IMR-90 (cell line): ENCODE results near the gene ERMAP.

Experiments used
- BHLHE40 ChIP-seq: fragments of 150-350 bp; IDR thresholded peaks from 2 replicates; pipeline ENCODE4 v1.6.1; 2016; ENCODE audit warnings: mild to moderate bottlenecking, low read depth, low read length
- CEBPB ChIP-seq: IDR thresholded peaks from 2 replicates; pipeline ENCODE4 v1.6.1; 2012; ENCODE audit warnings: low read depth, low read length, improper control_type of control experiment
- MAFK ChIP-seq: IDR thresholded peaks from 2 replicates; pipeline ENCODE4 v1.6.1; 2012; ENCODE audit warnings: low read depth, low read length, improper control_type of control experiment
- MAZ ChIP-seq: IDR thresholded peaks from 2 replicates; pipeline ENCODE4 v1.6.1; 2012; ENCODE audit warnings: low read depth, mild to moderate bottlenecking, low read length, improper control_type of control experiment, moderate library complexity, borderline replicate concordance
- POLR2A ChIP-seq: IDR thresholded peaks from 2 replicates; pipeline ENCODE4 v1.6.1; 2012; ENCODE audit warnings: mild to moderate bottlenecking, low read depth, low read length
- RFX5 ChIP-seq: IDR thresholded peaks from 2 replicates; pipeline ENCODE4 v1.8.0; 2012; ENCODE audit warnings: low read depth, mild to moderate bottlenecking, low read length, moderate library complexity
- SMC3 ChIP-seq: fragments of 150-350 bp; IDR thresholded peaks from 2 replicates; pipeline ENCODE4 v1.6.1; 2016; ENCODE audit warnings: low read depth, mild to moderate bottlenecking, antibody characterized with exemption, low read length, moderate library complexity
- TF ChIP-seq, protein P1 (sequence below): conservative IDR thresholded peaks from 2 replicates; pipeline ENCODE4 v1.5.1; 2012; ENCODE audit warnings: mild to moderate bottlenecking, low read depth, low read length, improper control_type of control experiment
- TF ChIP-seq, protein P2 (sequence below): fragments of 150-350 bp; IDR thresholded peaks from 2 replicates; pipeline ENCODE4 v1.6.1; 2017; ENCODE audit warnings: mild to moderate bottlenecking, antibody characterized with exemption, low read length, low read depth

GRCh38 chr1:42848823-42849537 is 32.1 kb downstream of the ERMAP start:
- TF ChIP-seq CEBPB = no peak
- TF ChIP-seq, protein P1, sequence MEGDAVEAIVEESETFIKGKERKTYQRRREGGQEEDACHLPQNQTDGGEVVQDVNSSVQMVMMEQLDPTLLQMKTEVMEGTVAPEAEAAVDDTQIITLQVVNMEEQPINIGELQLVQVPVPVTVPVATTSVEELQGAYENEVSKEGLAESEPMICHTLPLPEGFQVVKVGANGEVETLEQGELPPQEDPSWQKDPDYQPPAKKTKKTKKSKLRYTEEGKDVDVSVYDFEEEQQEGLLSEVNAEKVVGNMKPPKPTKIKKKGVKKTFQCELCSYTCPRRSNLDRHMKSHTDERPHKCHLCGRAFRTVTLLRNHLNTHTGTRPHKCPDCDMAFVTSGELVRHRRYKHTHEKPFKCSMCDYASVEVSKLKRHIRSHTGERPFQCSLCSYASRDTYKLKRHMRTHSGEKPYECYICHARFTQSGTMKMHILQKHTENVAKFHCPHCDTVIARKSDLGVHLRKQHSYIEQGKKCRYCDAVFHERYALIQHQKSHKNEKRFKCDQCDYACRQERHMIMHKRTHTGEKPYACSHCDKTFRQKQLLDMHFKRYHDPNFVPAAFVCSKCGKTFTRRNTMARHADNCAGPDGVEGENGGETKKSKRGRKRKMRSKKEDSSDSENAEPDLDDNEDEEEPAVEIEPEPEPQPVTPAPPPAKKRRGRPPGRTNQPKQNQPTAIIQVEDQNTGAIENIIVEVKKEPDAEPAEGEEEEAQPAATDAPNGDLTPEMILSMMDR = no peak
- no peak for TF ChIP-seq MAZ
- no peak for TF ChIP-seq MAFK
- no peak for TF ChIP-seq BHLHE40
- no peak for TF ChIP-seq POLR2A
- no peak for TF ChIP-seq SMC3
- TF ChIP-seq RFX5 = no peak
- TF ChIP-seq, protein P2, sequence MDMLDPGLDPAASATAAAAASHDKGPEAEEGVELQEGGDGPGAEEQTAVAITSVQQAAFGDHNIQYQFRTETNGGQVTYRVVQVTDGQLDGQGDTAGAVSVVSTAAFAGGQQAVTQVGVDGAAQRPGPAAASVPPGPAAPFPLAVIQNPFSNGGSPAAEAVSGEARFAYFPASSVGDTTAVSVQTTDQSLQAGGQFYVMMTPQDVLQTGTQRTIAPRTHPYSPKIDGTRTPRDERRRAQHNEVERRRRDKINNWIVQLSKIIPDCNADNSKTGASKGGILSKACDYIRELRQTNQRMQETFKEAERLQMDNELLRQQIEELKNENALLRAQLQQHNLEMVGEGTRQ = no peak
